HG02571 (cell line): ENCODE data around the gene MAP3K12.
"Not testable (repeated sequence)": the region's sequence is repeated elsewhere in the genome, so short reads cannot be mapped to it uniquely, and the experiment has no call there.

Experiments used
- ATAC-seq: cut with Tn5 transposase; IDR thresholded peaks from one replicate; pipeline ENCODE4 v1.9.1; 2021; ENCODE audit warnings: mild to moderate bottlenecking, moderate library complexity; ENCODE audit not compliant: unreplicated experiment

Gene MAP3K12

DNA sequence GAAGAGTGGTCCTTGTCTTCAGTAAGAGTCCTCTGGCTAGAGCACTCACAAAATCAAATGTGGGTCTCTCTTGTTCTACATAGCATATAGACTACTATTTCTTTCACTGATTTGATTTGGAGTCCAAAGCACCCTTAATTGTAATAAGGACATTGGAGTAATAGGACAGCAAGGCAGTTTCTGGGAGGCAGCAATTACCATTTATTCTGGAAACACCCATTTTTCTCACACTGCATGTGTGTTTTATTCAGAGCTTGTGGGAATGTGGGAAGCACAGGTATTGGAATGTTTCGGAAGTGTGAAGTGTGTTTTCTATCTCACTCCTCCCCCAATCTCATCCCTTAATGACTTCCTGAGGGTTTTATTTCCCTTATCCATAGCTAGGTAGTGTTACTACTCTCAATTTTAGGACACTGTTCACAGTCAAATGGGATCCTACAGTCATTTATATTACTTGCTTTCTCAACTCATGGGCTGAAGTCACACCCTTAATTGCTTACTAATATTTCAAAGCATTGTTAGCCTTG, 27.1 kb downstream of the MAP3K12 start:
- no peak for ATAC-seq

DNA sequence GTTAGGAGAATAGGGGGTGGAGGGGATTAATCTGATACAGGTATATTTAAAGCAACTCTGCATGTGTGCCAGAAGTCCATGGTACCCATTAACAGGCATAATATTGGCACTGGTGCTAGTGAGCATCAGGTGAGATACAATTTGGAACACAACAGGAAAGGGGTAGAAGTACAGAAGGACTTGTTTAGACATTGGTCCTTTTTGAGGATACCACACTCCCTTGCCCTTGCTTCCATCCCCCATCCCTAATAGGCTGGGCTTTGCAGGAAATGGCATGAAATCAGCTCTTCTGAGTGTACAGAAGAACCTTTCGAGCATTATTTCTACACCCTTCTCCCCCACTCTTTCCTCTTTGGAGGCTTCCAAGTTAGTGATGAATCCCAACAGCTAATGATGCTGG, 31.0 kb downstream of the MAP3K12 start:
- ATAC-seq = no peak

DNA sequence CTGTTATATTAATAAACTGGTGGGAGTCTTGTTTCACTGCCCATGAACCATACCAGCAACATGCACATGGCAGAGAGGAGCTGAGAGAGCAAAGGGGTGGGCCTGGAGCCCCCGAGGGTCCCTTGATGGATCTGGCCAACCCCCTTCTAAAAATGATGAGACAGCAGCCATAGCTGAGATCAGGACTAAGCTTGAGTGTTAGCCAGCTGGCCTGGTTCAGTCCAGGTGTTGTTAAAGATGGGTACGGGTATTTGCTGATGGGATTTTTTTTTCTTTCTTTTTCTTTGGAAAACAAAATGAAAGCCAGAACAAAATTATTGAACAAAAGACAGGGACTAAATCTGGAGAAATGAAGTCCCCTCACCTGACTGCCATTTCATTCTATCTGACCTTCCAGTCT, 31.4 kb downstream of the MAP3K12 start:
- ATAC-seq = no peak

DNA sequence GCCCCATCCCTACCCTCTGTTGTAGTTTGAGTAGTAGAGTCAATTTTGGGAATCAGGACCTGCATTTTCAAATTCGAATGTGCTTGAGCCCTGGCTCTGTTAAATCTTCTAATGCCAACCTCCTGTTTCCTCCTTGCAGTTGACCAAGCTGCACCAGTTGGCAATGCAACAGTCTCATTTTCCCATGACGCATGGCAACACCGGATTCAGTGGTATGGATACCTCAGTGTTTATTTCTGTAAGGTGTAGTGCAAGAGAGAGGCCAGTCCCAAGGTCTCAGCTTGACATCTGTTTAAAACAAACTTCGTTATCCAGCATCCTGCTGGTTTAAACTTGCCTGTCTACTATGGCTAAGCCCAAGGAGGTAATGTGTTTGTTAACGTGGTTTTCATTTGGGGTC, 32.2 kb downstream of the MAP3K12 start:
- ATAC-seq = no peak

DNA sequence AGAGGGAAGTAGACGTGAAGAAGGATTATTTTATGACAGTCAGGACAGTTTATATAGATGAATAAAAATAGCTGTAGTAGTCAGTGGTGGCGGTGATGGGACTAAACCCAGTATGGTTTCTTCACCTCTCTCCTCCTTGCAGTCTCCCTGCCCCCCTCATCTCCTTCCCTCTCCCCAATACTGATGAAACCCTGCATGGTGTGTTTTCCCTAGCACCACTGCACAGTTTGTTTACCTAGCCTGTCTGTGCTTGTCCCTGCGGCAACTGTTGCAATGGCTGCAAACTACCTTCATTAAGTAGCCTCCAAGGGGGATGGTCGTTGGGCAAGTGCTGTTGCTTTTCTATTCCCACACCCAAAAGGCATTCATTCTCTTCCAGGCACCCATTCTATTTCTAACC, 32.6 kb downstream of the MAP3K12 start:
- ATAC-seq = no peak

DNA sequence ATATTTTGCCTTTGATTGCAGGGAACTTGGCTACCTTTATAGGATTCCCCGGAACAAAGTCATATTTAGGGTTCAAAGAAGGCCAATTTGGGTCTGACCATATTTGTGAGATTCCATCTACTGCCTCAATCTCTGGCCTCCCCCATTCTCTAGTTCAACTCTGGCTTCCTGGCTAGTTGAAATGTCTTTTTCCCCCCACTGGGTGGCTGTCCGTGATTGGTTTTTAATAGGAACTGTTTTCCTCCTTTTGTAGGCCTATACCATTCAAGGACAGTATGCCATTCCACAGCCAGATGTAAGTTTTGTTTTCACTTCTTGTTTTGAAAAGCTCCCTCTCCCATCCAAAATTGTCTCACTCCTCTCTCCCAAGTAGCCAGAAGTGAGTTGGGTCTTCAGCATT, 33.6 kb downstream of the MAP3K12 start:
- no peak for ATAC-seq

DNA sequence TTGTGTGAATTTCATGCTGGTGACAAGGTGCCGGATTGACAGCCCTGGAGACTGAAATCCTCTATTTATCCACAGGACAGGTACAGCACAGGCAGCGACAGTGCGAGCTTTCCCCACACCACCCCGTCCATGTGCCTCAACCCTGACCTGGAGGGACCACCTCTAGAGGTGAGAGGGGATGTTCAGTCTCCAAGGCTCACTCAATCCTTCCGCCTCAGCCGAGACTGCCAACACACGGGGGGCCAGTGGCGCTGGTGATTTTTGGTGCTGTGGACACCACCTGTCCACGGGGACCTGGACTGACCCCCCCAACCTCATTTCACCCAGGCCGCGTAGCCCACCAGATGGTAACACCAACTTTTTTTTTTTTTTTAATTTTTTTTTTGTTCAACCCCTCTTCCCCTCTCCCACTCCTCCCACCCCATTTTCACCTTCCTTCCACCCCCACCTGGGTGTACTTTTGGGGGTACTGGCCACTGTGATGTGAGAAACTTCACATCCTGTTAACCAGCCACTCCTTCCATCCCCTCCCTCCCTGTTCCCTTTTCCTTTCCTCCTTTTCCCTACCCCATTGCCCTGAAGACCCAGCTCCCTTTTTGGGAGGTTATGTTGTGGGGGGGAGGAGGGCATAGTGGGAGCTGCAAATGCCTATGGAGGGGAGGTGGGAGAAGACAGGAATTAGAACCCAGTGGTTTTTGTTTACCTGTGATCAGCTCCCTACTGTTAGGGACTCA, 34.4 kb downstream of the MAP3K12 start:
- ATAC-seq = no peak

DNA sequence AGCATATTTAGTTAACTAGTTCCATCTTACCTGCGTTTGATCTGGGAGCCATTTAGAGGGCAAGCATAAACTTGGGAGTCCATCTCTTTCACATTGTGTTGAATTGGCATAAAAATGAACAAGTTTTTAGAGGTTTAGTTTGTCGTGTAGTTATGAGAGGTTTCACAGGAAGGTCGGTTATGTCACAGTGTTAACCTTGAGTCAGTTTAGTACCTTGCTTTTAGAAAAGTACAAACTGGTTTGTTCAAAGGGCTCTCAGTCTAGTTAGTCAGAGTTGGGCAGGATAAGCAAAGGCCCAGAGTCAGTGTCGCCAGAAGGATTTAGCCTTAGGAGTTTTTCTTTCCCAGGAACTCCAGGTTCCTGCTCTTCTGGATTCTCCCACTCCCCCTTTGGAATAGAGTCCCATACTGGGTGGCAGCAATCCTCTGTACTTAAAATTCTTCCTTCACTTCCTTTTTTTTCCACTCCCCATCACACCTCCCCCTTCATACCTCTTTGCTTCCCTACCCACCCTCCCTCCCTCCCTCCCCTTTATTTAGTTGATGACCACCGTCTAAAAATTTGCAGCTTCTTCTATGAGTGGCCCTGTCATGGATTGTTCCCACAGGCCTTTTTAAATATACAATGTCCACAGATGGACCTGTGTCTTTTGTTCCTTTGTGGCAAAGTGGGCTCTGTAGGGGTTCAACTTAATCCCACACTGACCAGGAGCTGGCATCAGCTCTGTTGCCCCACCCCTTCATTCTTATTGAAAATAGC, 35.3 kb downstream of the MAP3K12 start:
- ATAC-seq = no peak

DNA sequence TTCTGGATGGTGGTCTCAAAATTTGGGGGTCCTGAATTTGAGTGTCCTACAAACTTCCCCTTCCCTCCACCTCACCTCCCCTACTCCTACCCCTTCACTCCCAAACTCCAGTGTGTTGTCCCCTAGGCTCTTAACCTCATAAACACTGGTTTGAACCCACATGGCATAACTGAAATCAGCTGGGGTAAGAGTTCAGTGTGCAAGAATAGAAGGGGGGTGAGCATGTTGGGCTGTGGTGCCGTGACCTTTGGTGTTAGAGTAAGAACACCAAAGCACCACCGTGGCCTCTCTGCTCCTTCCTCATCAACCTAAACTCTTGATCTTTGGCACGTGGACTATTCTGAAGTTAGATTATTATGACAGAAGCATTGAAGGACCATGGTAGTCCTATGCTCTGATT, 36.3 kb downstream of the MAP3K12 start:
- ATAC-seq = no peak

DNA sequence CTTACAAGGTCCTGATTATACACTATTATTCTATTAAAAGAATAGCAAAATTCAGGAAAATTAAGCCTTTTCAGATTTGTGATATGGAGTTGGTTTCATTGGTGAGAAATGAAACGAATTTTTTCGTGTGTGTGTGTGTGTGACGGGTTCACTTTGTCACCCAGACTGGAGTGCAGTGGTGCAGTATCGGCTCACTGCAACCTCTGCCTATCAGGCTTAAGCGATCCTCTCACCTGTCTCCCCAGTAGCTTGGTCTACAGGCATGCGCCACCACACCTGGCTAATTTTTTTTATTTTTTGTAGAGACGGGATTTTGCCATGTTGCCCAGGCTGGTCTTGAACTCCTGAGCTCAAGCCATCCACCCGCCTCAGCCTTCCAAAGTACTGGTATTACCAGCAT, 37.7 kb downstream of the MAP3K12 start:
- no peak for ATAC-seq

DNA sequence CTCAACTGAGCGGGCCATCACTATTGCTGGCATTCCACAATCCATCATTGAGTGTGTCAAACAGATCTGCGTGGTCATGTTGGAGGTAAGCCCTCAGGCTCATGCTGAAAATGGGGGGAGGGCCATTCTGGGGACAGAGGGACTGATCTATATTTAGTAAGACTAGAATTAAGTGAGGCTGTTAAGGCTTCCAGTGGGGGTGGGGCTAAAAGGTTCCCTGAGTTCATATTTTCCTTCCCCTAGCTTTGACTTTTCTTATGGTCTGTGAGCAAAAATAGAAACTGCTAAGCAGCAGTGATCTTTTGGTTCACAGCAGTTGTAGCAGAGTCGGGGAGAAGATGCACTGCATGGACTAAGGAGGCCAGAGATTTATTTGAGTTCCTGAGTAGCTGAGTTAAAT, 38.2 kb downstream of the MAP3K12 start:
- no peak for ATAC-seq

DNA sequence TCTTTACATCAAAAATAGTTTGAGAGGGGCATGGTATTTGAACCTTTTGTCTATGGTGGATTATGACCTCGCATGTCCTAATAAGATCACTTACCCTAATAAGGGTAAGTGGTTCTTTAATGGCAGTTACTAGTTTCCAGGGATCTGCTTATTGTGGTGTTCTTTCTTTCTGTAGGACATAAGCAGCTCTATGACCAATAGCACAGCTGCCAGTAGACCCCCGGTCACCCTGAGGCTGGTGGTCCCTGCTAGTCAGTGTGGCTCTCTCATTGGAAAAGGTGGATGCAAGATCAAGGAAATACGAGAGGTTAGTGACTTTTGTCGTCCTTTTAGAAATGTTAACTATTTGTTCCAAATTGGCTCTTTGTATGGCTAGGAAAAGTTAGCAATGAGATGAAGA, 40.2 kb downstream of the MAP3K12 start:
- ATAC-seq = no peak

DNA sequence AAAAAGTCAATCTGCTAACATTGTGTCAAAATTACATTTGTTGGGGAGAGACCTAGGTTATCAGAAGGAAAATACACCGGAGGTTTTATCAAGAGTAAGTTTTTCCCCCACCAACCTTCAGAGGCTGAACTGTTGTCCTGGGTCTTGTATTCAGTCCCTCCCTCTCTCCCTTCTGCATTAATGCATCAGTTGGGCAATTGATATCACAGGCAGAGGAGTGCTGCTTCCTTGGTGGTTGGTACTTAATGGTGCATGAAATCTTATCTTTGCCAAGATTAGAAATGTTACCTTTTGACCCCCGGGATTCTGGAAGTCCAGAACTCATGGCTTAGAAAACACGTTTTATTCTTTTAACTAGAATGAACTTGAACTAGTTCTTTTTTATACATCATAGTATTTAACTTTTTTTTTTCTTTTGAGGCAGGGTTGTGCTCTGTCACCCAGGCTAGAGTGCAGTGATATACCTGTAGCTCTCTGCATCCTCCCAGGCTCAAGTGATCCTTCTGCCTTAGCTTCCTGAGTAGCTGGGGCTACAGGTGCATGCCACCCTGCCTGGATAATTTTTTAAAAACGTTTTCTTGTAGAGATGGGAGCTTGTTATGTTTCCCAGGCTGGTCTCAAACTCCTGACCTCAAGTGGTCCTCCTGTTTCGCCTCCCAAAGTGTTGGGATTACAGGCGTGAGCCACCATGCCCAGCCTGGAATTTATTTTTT, 42.4 kb downstream of the MAP3K12 start:
- no peak for ATAC-seq

DNA sequence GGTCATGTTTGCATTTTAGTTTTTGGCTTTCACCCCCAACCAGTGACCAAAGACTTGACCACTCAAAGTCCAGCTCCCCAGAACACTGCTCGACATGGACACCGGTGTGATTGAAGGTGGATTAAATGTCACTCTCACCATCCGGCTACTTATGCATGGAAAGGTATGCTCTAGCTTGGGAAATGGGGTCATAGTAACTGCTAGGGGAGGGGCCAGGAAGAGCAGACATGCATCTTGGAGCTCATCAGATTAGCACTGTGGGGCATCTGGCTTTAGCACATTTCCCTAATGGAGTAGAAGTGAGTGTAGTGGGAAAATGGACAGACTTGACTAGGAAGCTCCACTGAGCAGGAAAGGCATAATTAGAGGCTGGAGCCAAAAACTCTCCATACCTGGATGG, 44.6 kb downstream of the MAP3K12 start:
- ATAC-seq = no peak

DNA sequence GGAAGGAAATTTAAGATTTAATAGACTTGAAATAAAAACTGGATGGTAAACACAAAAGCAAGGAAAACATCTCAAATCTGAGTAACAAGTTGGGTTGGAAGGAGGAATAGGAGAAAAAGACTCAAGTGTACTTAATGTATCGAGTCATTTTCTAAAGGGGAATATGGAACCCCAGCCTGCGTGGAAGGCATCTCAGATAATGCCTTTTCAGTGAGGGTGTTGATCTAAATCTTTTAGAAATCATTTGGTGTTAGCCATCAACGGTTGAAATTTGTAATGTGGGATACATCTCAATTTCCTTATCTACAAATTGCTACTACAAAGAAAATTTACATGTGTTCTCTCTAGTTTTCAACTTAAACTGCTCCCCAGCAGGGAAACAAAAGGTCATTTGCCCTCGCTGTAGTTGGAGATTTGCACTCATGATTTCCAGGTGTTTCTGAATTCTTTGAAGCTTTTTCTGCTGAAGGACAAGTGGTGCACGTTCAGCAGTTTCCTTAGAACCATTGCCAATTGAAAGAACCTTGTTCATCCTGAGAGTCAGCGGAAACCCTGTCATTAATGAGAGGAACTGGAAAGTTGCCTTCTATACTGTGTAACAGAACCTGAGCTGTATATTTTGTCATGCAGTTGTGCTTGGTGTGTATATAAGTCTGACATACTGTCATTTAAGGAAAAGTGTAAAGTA, 45.2 kb downstream of the MAP3K12 start:
- no peak for ATAC-seq

DNA sequence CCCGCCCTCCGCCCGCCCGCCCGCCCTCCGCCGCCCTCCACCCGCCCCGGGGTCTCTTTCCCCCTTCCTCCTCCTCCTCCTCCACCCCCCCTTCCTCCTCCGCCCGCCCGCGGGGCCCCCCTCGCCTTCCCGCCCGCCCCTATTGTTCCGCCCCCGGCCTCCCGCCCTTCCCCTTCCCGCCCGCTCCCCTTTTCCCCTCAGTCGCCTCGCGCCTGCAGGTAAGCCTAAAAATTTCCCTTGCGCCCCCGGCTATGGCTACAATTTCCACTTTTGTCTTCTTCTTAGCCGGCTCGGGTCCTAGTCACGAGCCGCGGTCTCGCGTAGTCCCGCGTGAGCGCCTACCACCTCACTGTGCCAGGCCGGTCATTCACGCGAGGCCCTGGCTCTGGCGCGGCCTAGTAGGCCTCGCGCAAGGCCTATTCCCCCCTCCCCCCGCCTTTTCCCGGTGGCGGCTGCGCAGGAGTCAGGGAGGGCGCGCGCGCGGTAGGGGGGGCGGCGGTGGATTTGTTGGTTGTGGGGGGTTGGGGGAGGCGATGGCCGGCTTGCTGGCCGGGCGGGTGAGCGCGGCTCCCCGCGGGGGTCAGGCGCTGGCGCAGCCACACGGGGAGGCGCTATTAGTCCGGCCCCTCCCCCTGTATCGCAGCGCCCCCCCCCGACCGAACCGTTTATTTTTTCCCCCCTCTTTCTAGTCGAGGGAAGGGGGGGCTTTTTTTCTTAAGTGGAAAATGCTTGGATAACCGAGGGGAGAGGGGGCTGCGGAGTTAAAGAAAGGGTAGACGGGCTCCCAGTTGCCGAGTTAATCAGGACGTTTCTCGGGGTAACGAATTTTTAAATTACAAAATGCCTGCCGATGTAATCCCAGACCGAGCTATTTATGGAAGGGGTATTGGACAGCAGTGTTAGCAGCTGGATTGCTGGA, 46.8 kb downstream of the MAP3K12 start:
- peak; percentile 41 for ATAC-seq

DNA sequence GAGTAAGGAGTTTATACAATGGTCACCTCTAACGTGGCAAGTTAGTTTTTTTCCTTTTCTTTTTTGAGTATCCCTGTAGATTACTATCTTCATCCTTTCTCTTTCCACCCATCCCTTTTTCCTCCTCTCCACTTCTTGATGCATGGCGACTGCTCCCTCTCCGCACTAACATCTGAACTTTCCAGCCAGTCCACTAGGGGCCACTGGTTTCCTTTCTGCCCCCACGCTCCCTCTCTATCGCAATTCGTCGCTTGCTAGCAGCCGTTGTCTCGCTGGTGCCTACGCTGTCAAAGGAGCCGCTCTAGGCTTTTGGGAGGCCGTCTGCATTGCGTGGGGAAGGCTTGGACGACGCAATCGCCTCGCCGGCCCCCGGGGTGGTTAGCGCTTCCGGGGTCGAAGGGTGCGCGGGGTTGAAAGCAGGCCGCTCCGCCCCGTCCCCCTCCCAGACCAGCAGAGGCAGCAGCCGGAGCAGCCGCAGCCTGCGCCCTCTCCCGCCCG, 47.5 kb downstream of the MAP3K12 start, which contains the start of gene PCBP2:
TSS of gene PCBP2 (plus strand) at position 442 of the 498 bp plus-strand sequence. CDS start 2,699 bp downstream, outside the sequence.
- ATAC-seq = peak; percentile 94

DNA sequence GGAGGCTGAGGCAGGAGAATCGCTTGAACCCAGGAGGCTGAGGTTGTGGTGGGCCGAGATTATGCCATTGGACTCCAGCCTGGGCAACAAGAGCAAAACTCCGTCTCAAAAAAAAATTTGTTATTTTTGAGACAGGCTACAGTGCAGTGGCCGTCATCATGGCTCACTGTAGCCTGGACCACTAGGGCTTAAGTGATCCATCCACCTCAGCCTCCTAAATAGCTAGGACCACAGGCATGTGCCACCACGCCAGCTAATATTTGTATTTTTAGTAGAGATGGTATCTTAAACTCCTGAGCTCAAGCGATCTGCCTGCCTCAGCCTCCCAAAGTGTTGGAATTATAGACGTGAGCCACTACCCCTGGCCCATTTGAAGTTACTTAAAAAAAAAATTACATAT, 48.3 kb downstream of the MAP3K12 start:
- no peak for ATAC-seq

DNA sequence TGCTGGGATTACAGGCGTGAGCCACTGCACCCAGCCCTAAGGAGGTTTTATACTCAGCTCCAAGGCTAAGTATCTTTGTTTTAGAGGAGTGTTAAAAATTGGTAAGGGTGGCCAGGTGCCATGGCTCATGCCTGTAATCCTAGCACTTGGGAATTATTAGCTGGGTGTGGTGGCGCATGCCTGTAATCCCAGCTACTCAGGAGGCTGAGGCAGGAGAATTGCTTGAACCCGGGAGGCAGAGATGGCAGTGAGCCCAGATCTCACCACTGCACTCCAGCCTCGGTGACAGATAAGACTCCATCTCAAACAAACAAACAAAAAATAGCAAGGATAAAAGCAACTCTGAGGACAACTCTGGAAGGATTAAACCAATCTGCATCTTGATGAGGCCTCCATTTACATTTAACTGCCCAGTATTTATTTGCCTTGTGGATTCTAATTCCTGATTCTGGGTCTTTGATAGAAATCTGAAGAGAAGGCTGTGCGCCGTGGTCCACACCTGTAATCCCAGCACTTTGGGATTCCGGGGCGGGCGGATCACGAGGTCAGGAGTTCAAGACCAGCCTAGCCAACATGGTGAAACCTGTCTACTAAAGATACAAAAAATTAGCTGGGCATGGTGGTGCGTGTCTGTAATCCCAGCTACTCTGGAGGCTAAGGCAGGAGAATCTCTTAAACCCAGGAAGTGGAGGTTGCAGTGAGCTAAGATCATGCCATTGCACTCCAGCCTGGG, 54.5 kb downstream of the MAP3K12 start:
- ATAC-seq = not testable (repeated sequence)
